Embryonic facial prominence (tissue), 1 donor: ENCODE results near the gene ZFP36.
A peak's percentile ranks its signal among the peaks of the same experiment; 100 is the strongest.

Experiments used
- DNase-seq: peaks from one replicate; pipeline ENCODE4 v3.0.0-alpha.2; 2016; ENCODE audit errors: extremely low spot score

The ZFP36 gene

GRCh38 chr19:39384839-39385568 lies 21.6 kb upstream of the ZFP36 start:
- DNase-seq: no peak

GRCh38 chr19:39385629-39386411 lies 20.8 kb upstream of the ZFP36 start:
- no peak for DNase-seq

GRCh38 chr19:39386557-39386956 lies 20.1 kb upstream of the ZFP36 start:
- no peak for DNase-seq

GRCh38 chr19:39388657-39389056 lies 18.0 kb upstream of the ZFP36 start:
- DNase-seq: no peak

- no peak for DNase-seq
These were observed 16.8 kb upstream of the ZFP36 start for GRCh38 chr19:39389631-39390414.

GRCh38 chr19:39390451-39390750 lies 16.2 kb upstream of the ZFP36 start:
- no peak for DNase-seq

- peak; percentile 100 for DNase-seq
These were observed 15.8 kb upstream of the ZFP36 start, which contains the start of the genes MED29 and PAF1 for GRCh38 chr19:39390751-39391437. TSS of gene MED29 (plus strand) at chr19:39391378. CDS start at chr19:39391423, 45 bp downstream. TSS of gene PAF1 (minus strand) at chr19:39391106. CDS start at chr19:39390864, 242 bp downstream.

- DNase-seq: peak; percentile 65
These were observed 9.0 kb upstream of the ZFP36 start for GRCh38 chr19:39397360-39398296.

GRCh38 chr19:39398297-39398864 lies 8.3 kb upstream of the ZFP36 start:
- no peak for DNase-seq

GRCh38 chr19:39399668-39400050 lies 7.0 kb upstream of the ZFP36 start:
- no peak for DNase-seq

- no peak for DNase-seq
These were observed 6.6 kb upstream of the ZFP36 start for GRCh38 chr19:39400061-39400460.

GRCh38 chr19:39401070-39401548 lies 5.5 kb upstream of the ZFP36 start:
- no peak for DNase-seq

GRCh38 chr19:39401549-39402345 lies 4.9 kb upstream of the ZFP36 start:
- no peak for DNase-seq

- DNase-seq: peak; percentile 83
These were observed 4.0 kb upstream of the ZFP36 start for GRCh38 chr19:39402346-39403300.

- DNase-seq: peak; percentile 94
These were observed 3.0 kb upstream of the ZFP36 start for GRCh38 chr19:39403331-39404312.

GRCh38 chr19:39405261-39405957 lies 1.2 kb upstream of the ZFP36 start:
- DNase-seq: no peak
